GM18499 (cell line): ENCODE measurements around the gene MINPP1.

ENCODE experiments used
- ATAC-seq: cut with Tn5 transposase; IDR thresholded peaks from one replicate; pipeline ENCODE4 v1.9.1; 2021; ENCODE audit warnings: moderate number of reproducible peaks; ENCODE audit not compliant: insufficient read depth, unreplicated experiment

The MINPP1 gene

GRCh38 chr10:87518937-87519336 is 14.2 kb downstream of the MINPP1 start:
- no peak for ATAC-seq

- no peak for ATAC-seq
Observed at GRCh38 chr10:87519582-87519981, 14.9 kb downstream of the MINPP1 start.

DNA sequence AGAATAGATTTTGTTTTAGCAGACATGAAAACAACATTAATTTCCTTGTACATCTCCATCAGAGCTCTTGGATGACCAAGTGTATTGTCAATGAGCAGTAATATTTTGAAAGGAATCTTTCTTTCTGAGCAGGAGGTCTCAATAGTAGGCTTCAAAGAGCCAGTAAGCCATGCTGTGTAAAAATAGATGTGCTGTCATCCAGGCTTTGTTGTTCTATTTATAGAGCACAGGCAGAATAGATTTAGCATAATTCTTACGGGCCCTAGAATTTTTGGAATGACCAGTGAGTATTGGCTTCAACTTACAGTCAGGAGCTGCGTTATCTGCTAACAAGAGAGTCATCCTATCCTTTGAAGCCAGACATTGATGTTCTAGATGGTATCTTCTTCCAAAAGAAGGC is 19.0 kb downstream of the MINPP1 start:
- ATAC-seq = no peak

- ATAC-seq = no peak
Observed at GRCh38 chr10:87524296-87524695, 19.6 kb downstream of the MINPP1 start.

- ATAC-seq = no peak
Observed at GRCh38 chr10:87531908-87532622, 27.4 kb downstream of the MINPP1 start.

- no peak for ATAC-seq
Observed at GRCh38 chr10:87532696-87533095, 28.0 kb downstream of the MINPP1 start.

DNA sequence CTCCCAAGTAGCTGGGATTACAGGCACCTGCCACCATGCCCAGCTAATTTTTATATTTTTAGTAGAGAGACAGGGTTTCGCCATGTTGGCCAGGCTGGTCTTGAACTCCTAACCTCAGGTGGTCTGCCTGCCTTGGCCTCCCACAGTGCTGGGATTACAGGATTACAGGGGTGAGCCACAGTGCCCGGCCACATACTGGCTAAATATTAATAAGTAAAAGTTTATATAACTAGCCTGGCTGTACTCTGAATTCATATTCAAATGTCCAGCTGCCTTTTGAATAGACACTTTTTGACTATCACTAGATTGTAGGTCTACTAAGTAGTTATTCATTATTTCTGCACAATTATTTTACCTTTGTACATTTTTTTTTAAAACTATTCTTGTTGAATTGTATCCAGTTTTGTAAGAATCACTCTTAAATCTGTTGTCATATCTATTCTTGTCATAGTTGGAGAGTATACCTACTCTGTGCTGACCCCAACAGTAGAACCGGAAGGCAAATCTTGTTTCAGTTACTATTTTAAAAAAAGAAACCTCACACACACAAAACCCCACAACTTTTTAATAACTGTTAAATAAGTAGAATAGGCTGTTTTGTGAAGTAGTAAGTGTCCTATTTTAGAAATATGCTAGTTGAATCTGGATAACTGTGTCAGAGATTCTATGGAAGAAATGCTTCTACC is 29.6 kb downstream of the MINPP1 start:
- no peak for ATAC-seq

- no peak for ATAC-seq
Observed at GRCh38 chr10:87538092-87539015, 33.7 kb downstream of the MINPP1 start.

DNA sequence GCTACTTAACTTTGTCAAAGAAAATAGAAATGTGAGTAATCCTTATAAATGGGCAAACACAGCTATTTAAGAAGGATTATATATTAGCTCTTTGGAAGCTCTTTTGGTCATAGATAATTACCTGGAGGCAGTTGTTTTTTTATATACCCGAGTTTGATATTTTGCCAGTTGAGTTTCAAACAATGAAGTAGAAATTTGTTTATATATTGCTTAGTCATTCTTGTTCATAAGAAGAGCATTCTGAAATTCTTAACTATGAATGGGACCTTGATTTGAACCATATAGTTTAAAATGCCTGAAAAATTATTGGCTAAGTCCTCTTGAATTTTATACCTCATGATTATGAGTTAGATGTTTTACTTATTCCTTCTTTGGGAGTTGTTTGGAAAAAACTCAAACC is 36.4 kb downstream of the MINPP1 start:
- ATAC-seq = no peak

GRCh38 chr10:87544721-87545120 is 40.0 kb downstream of the MINPP1 start:
- ATAC-seq = no peak

DNA sequence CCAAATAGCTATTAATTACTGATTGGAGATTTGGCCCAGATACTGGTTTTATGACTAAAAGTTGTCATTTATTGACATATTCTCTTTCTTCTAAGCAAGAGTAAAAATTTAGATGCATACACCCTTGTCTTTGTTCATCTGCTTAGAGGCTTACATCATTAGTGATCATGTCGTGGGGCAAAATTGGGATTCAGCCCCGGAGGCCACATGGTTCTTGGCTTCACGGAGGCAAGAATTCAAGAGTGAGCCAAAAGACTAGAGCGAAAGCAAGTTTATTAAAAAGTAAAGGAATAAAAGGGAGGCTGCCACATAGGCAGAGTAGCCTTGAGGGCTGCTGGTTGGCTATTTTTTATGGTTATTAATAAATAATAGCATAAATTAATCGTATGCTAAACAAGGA is 41.1 kb downstream of the MINPP1 start:
- no peak for ATAC-seq

DNA sequence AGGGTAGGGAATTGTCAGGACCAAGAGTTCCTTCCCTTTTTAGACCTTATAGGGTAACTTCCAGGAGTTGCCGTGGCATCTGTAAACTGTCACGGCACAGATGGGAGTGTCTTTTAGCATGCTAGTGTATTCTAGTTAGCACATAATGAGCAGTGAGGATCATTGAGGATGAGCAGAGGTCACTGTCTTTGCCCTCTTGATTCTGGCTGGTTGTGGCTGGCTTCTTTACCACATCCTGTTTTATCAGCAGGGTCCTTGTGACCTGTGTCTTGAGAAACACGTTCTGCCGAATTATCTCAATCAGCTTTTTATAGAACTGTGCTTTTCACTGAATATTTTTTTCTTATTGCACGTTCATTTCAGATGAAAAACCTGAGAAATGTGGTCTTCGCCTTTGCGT is 41.5 kb downstream of the MINPP1 start:
- no peak for ATAC-seq

DNA sequence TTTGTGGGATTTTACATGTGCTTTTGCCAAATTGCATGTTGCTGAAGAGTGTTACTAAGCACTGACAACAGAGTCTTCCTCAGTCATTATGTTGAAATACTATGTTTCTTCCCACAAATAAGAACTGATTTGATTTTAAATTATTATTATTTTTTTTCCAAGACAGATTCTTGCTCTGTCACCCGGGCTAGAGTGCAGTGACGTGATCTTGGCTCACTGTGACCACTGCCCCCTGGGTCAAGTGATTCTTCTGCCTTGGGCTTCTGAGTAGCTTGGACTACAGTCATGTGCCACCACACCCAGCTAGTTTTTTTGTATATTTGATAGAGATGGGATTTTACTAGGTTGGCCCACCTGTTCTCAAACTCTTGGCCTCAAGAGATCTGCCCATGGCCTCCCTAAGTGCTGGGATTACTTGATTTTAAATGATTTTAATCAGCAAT is 42.3 kb downstream of the MINPP1 start:
- no peak for ATAC-seq

GRCh38 chr10:87547734-87548311 is 43.1 kb downstream of the MINPP1 start:
- ATAC-seq = no peak

GRCh38 chr10:87550741-87551140 is 46.0 kb downstream of the MINPP1 start:
- no peak for ATAC-seq

- ATAC-seq = no peak
Observed at GRCh38 chr10:87551326-87551725, 46.6 kb downstream of the MINPP1 start.

- no peak for ATAC-seq
Observed at GRCh38 chr10:87552248-87552929, 47.7 kb downstream of the MINPP1 start.

DNA sequence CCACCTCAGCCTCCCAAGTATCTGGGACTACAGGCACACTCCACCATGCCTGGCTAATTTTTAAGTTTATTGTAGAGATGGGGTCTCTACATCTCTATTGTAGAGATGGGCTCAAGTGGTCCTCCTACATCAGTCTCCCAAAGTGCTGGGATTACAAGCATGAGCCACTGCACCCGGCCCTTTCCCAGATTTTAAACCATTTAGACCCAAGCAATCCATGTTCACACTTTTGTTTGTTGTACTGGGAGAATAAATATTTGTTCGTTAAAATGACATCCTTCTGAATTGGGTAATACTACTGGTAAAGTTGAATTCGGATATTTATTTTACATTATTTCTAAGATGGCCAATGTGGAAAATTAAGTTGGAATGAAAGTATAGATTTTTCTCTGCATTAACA is 52.7 kb downstream of the MINPP1 start:
- no peak for ATAC-seq

- no peak for ATAC-seq
Observed at GRCh38 chr10:87558333-87558732, 53.6 kb downstream of the MINPP1 start.

DNA sequence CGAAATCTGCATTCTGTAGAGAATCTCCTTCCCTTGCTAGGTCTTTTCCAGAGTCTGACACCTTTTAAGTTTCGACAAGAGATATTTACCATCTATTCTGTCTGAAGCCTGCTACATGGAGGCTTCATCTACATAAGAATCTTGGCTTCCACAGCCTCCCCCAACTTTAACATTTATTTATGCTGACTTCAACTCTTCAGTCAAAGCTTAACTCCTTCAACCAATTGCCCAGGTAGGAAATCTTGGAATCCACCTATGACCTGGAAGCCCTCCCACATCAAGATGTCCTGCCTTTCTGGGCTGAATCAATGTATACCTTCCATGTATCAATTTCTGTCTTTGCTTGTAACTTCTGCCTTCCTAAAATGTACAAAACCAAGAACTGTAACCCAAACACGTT is 54.7 kb downstream of the MINPP1 start:
- no peak for ATAC-seq
